Choroid plexus epithelial cell (primary cell): Measurements from ENCODE around the gene MAD1L1.

Experiments
- DNase-seq: peaks from one replicate; pipeline ENCODE4 v3.0.0-alpha.2; 2010; ENCODE audit warnings: low read depth
- H3K4me3 ChIP-seq: 2 replicates; pipeline ENCODE4 v1.5.1; 2011; ENCODE audit warnings: low read depth, mild to moderate bottlenecking, control low read depth, low read length, moderate library complexity
- CTCF ChIP-seq: conservative IDR thresholded peaks from 2 replicates; pipeline ENCODE4 v1.5.1; 2011; ENCODE audit warnings: low read depth, mild to moderate bottlenecking, control low read depth, inconsistent platforms, low read length, moderate library complexity

Gene MAD1L1

GRCh38 chr7:1854866-1855724 is 377.6 kb downstream of the MAD1L1 start:
- DNase-seq = no peak
- TF ChIP-seq CTCF = no peak
- no peak overlapping the region for H3K4me3 ChIP-seq

DNA sequence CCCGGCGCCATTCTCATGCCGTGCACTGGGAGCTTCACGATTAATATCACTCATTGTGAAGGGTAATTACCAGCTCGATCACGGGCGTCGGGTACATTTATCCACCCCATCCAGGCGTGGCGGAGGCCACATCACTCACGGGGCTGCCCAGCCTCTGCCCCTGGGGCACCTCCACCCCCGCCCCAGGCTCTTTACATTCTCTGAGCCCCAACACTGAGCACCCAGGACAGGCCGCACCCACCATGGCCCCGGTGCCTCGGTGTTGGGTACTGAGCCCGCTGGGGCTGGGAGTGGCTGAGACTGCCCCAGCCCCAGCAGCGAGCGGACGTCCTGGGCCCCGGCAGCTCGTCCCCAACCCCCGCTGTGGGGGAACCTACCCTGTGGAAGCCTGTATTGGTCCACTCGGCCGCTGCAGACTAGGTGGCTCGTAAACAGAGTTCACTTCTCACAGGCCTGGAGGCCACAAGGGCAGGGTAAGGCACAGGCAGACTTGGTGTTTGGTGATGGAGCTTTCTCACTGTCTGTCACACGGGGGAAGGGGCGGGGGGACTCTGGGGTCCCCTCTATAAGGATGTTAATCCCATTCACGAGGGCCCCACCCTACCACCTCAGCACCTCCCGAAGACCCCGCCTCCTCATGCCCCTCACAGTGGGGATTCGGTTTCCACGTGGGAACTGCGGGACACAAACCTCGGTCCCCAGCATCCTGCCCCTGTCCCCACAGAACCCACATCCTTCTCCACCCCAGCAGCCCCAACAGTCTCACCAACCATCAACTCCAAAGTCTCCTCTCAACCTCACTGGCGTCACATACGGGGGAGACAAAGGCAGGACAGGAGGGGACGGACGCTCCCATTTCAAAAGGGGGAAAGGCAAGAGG is 378.5 kb downstream of the MAD1L1 start:
- no peak for TF ChIP-seq CTCF
- no peak for DNase-seq
- no peak overlapping the region for H3K4me3 ChIP-seq

DNA sequence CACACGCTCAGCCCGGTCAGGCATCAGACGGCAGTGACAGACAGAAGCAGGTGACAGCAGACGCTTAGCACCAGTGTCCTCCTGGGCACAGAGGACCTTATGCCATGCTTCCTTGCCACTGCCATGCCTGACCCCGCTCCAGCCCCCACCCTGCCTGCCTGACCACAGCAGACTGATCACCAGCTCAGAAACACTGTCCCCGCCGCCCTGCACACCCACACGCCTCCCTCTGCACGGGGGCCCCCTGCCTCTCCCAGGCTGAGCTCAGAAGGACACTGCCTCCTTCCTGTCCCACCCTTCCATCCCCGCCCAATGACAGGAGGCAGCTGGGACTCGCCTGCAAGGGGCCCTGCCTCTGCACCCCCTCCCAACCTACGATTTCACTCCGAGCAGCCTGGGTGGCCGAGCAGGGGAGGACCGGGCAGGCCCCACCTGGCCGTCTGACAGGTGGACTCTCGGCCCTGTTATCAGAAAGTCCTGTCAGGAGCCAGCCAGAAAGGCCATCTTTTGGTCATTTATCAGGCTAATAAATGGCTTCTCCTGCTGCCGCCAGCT is 379.2 kb downstream of the MAD1L1 start:
- DNase-seq = no peak
- TF ChIP-seq CTCF = no peak
- H3K4me3 ChIP-seq = no peak overlapping the region

DNA sequence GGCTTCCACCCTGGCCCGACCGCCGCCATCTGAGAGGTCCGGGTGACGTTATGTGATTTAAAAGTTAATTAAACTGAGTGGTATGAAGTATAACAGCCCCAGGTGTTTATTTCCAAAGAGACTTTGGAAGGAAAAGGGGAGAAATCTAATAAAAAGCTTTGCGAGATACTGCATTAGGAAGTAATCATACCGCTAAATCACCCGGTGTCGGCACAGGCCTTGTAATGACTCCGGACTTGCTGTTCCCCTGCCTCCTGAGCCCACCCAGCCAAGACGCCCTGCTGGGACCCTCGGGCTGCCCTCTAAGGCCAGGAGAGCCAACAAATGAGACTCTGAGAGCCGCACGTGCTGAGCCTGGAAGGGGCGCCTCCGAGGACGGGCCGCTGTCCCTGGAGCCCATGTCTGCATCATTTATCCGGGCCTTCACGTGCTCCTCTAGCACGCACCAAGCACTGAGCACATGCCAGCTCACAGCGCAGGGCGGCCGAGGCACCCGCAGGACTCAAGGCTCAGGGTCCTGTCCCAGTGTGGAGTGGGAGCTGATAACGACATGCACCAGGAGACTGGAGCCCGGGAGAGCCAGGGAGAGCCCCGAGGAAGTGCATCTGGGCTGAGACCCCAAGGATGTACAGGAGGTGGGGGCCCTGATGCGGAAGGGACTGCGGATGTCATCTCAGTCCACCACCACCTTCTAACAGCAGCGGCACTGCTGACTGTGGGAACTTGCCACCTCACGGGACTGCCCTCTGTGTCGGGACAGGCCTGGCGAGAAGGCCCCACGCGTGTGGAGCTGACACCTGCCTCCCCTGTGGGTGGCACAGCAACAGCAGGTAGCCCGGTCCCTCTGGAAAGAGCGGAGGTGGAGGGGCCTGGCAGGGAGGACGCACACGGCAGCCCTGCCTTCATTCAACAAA is 380.0 kb downstream of the MAD1L1 start:
- no peak for DNase-seq
- no peak overlapping the region for H3K4me3 ChIP-seq
- no peak for TF ChIP-seq CTCF

DNA sequence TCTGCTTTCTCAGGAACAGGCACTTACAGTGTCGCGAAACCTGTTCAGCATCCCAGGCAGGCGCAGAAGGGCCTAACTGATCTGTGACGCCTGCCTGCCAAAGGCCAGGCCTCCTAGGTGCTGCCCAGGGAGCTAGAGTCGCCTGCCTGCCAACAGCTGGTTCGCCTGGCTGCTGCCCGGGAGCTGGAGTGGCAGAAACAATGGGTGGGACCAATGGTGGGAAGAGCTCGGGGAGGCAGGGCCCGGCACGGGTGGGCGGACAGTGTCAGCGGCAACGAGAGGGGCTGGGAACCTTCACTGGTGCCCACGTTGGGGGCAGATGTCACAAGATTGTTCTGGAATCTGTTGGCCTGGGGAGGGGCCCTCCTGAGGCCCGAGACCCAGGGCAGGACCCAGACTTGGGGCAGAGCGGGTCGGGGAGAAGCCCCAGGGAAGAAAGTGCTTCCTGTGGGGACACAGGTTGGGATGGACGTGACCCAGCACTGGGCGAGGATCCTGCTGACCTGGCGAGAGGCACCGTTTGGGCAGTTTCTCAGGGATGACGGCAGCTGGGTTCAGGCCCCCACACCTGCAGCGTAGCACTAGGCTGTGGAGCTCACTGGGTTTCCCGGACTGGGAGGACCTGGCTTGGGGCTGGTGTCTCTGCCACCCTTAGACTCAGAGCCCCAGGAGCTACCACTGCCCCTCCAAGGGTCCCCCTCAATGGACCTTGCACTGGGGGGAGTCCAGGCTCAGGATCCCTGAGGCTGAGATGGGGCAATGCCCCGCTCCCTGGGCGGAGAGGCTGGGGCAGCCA is 380.8 kb downstream of the MAD1L1 start:
- no peak for DNase-seq
- H3K4me3 ChIP-seq = no peak overlapping the region
- no peak for TF ChIP-seq CTCF
